ENCODE measurements around the gene KCNG2.

GRCh38 chr18:79871026-79871390, 73.3 kb downstream of the KCNG2 start:
- TF ChIP-seq CTCF (IDR thresholded peaks at IDR 0.05) (no peak), POLR2AphosphoS5 (IDR thresholded peaks at IDR 0.05) (no peak)

Measured in transverse colon (tissue), 4 donors.